SK-N-SH treated with all-trans-retinoic acid at 6 μM for 48 hours (cell line): ENCODE measurements around the gene ASS1.

ENCODE experiments used
- CSDC2 ChIP-seq: fragments of 250-450 bp; sonication (Bioruptor Pico); IDR thresholded peaks from 2 replicates; pipeline ENCODE4 v1.5.0; 2020; ENCODE audit warnings: mild to moderate bottlenecking, moderate library complexity
- PPARA ChIP-seq: fragments of 250-450 bp; sonication (Bioruptor Pico); IDR thresholded peaks from 2 replicates; pipeline ENCODE4 v1.5.0; 2020; ENCODE audit warnings: mild to moderate bottlenecking, borderline replicate concordance

DNA sequence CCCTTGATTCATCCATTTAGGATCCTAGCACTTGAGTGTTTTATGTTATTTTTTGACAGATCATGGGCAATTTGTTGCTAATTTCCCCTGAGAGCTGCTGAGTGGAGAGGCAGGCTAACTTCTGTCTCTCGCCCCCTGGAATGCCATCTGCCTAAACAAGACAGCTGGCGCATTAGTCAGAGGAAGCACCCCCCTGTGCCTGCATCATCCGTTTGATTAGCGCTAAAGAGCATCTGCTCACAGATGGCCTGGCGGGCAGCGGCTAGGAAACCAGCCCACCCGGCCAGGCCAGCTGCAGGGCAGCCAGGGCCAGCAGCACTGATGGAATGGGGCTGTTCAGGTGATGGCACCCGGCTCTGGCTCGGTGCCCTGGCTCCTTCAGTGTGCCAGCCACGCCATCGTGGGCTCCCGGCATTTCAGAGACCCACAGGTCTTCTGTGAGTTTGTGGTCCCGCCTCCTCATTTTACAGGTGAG lies 22.9 kb upstream of the ASS1 start:
- TF ChIP-seq CSDC2 (CRISPR knock-in tag) (no peak), PPARA (CRISPR knock-in tag) (no peak)
